Hepatocyte (in vitro differentiated cells): ENCODE measurements around the gene KAT2B. TPM values are rescaled to one million over a fixed set of nuclear protein-coding genes. Genes with fewer than 3 reads are reported as not detected.
A peak's percentile ranks its signal among the peaks of the same experiment; 100 is the strongest.
"Not testable (repeated sequence)": the region's sequence is repeated elsewhere in the genome, so short reads cannot be mapped to it uniquely, and the experiment has no call there.

Source experiments
- DNase-seq: peaks from one replicate; pipeline ENCODE4 v3.0.0-alpha.2; 2016; ENCODE audit warnings: low spot score
- H2AFZ ChIP-seq: fragments of 200-600 bp; sonication (generic); 2 replicates; pipeline ENCODE4 v1.6.0; 2016; ENCODE audit warnings: antibody characterized with exemption, mild to moderate bottlenecking
- H3K27ac ChIP-seq: fragments of 200-600 bp; sonication (generic); 2 replicates; pipeline ENCODE4 v1.5.1; 2016; ENCODE audit warnings: mild to moderate bottlenecking
- H3K27me3 ChIP-seq: fragments of 200-600 bp; sonication (generic); 2 replicates; pipeline ENCODE4 v1.6.1; 2016
- H3K36me3 ChIP-seq: fragments of 200-600 bp; sonication (generic); replicated peaks from 2 replicates; pipeline ENCODE4 v1.5.1; 2016; ENCODE audit warnings: low read depth; ENCODE audit not compliant: insufficient read depth
- H3K4me1 ChIP-seq: fragments of 200-600 bp; sonication (generic); 2 replicates; pipeline ENCODE4 v1.5.1; 2016; ENCODE audit warnings: mild to moderate bottlenecking, moderate library complexity; ENCODE audit not compliant: insufficient read depth
- H3K4me2 ChIP-seq: fragments of 200-600 bp; sonication (generic); 2 replicates; pipeline ENCODE4 v1.6.0; 2016
- H3K4me3 ChIP-seq: fragments of 200-600 bp; sonication (generic); 2 replicates; pipeline ENCODE4 v1.5.1; 2016; ENCODE audit warnings: mild to moderate bottlenecking
- H3K79me2 ChIP-seq: fragments of 200-600 bp; sonication (generic); 2 replicates; pipeline ENCODE4 v1.6.0; 2017; ENCODE audit warnings: mild to moderate bottlenecking
- H3K9me2 ChIP-seq: fragments of 200-600 bp; sonication (generic); replicated peaks from 2 replicates; pipeline ENCODE4 v1.6.0; 2017; ENCODE audit warnings: mild to moderate bottlenecking; ENCODE audit not compliant: insufficient read depth
- H3K9me3 ChIP-seq: fragments of 200-600 bp; sonication (generic); 2 replicates; pipeline ENCODE4 v1.5.1; 2016; ENCODE audit warnings: low read depth, mild to moderate bottlenecking
- H4K20me1 ChIP-seq: fragments of 200-600 bp; sonication (generic); 2 replicates; pipeline ENCODE4 v1.6.0; 2016; ENCODE audit warnings: mild to moderate bottlenecking; ENCODE audit not compliant: insufficient read depth, poor library complexity, severe bottlenecking
- EZH2 ChIP-seq: fragments of 200-600 bp; sonication (generic); IDR thresholded peaks from 2 replicates; pipeline ENCODE4 v1.6.1; 2016; ENCODE audit warnings: antibody characterized with exemption, mild to moderate bottlenecking, borderline replicate concordance
- EZH2phosphoT487 ChIP-seq: fragments of 200-600 bp; sonication (generic); IDR thresholded peaks from one replicate; pipeline ENCODE4 v1.6.1; 2018; ENCODE audit warnings: antibody characterized with exemption, mild to moderate bottlenecking, low read depth, moderate library complexity; ENCODE audit not compliant: unreplicated experiment, severe bottlenecking
- WGBS: methylation state at CpG from one replicate; pipeline ENCODE4 v1.1.6; 2016; ENCODE audit warnings: low lambda C conversion rate; ENCODE audit errors: missing lambda C conversion rate; 5-methylcytosine and 5-hydroxymethylcytosine counted together
- polyA plus RNA-seq: library from polyadenylated mRNA; unstranded; fragments of >200 nt; fragmentation: Nextera tagmentation; extraction: Ambion mirVana; gene quantifications from 2 replicates; pipeline ENCODE4 v1.2.1, GENCODE V29; 2016
- total RNA-seq: library from RNA; depleted of rRNA; stranded (reverse); fragments of >200 nt; gene quantifications from 2 replicates; pipeline ENCODE4 v1.2.3, GENCODE V29; 2014
- TF ChIP-seq, protein P1 (sequence below): fragments of 200-600 bp; sonication (generic); IDR thresholded peaks from 2 replicates; pipeline ENCODE4 v1.5.1; 2016; ENCODE audit warnings: antibody characterized with exemption, mild to moderate bottlenecking; ENCODE audit not compliant: poor library complexity

The KAT2B gene
- total and polyA plus RNA-seq, 2 experiments from 2014 or later, result 11.7 to 13.3 TPM

DNA sequence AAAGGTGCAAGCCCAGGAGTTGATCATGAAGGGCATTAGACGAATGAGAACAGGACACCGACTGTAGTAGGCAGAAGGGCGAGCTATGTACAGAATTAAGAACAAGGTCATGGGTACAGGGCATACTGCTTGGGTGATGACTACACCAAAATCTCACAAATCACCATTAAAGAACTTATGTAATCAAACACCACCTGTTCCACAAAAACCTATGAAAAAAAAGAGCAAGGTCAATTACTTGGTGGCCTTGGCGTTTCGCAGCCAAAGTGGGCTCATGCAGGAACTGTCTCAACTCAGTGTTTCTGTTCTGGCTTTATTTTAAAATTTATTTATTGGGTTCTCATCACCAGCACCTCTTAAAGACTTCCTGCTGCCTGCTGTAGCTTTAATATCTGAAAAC, 2.1 kb downstream of the KAT2B start:
- Histone ChIP-seq H3K9me2 (no peaks in the 10 kb centered on the region), H3K36me3 (no peaks in the 10 kb centered on the region), H3K4me1 (peaks cover 28% of the 10 kb centered on the region), H3K79me2 (peaks cover 52% of the 10 kb centered on the region), H3K9me3 (no peaks in the 10 kb centered on the region), H3K4me2 (peak overlapping the region; percentile 91), H2AFZ (no peak overlapping the region), H4K20me1 (peaks cover 6% of the 10 kb centered on the region), H3K27ac (no peak overlapping the region), H3K4me3 (no peak overlapping the region), H3K27me3 (no peaks in the 10 kb centered on the region)
- no peak for TF ChIP-seq EZH2phosphoT487
- no peak for TF ChIP-seq EZH2
- TF ChIP-seq, protein P1, sequence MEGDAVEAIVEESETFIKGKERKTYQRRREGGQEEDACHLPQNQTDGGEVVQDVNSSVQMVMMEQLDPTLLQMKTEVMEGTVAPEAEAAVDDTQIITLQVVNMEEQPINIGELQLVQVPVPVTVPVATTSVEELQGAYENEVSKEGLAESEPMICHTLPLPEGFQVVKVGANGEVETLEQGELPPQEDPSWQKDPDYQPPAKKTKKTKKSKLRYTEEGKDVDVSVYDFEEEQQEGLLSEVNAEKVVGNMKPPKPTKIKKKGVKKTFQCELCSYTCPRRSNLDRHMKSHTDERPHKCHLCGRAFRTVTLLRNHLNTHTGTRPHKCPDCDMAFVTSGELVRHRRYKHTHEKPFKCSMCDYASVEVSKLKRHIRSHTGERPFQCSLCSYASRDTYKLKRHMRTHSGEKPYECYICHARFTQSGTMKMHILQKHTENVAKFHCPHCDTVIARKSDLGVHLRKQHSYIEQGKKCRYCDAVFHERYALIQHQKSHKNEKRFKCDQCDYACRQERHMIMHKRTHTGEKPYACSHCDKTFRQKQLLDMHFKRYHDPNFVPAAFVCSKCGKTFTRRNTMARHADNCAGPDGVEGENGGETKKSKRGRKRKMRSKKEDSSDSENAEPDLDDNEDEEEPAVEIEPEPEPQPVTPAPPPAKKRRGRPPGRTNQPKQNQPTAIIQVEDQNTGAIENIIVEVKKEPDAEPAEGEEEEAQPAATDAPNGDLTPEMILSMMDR, result no peak
- DNase-seq, result no peak
- WGBS, result 86% methylated on average over 5 of the region's 5 CpGs

DNA sequence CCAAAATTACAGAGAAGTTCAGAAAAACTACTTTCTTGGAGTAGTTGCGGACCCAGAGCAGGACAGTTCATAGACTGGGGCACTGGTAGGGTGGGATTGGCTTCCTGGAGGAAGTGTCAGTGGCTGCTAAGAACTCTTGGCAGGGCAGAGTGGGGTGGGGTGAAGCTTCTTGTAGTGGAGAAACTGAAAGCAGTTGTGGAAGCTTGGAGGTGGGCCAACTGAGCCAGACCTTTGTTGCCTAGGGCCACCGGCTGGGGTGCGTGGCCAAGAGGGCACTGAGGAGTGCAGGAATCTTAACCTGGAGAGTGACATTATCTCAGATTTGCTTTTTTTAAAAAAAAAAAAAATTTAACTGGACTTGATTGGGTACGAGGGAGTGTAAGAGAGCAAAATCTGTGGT, 3.1 kb downstream of the KAT2B start:
- Histone ChIP-seq H3K4me2 (peak overlapping the region; percentile 63), H2AFZ (no peak overlapping the region), H4K20me1 (peaks cover 6% of the 10 kb centered on the region), H3K4me3 (no peak overlapping the region), H3K79me2 (peaks cover 54% of the 10 kb centered on the region), H3K9me2 (no peaks in the 10 kb centered on the region), H3K27ac (peak overlapping the region; percentile 47), H3K4me1 (peaks cover 27% of the 10 kb centered on the region), H3K36me3 (no peaks in the 10 kb centered on the region), H3K9me3 (no peaks in the 10 kb centered on the region), H3K27me3 (no peaks in the 10 kb centered on the region)
- peak; percentile 52 for DNase-seq
- 71% methylated on average over 4 of the region's 4 CpGs for WGBS
- TF ChIP-seq EZH2 (no peak), EZH2phosphoT487 (no peak)
- TF ChIP-seq, protein P1, result no peak

DNA sequence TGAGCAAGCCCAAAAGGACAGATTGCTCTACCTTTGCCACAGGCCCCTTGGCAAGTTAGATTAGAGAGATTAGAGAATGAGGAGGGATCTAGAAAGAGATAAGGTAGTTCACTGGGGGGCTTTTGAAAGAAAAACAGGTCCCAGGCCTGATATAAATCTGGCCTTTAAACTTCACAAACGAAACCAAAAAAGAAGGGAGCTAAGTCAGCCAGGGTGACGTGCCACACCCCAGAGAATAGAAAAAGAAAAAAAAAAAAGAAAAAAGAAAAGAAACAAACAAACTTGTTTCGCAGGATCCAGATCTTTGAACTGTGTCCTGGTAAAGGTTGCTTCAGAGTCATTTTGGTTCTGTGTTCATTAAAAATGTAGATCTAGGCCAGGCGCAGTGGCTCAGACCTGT, 3.6 kb downstream of the KAT2B start:
- Histone ChIP-seq H3K27ac (peak overlapping the region; percentile 47), H3K9me2 (no peaks in the 10 kb centered on the region), H3K27me3 (no peaks in the 10 kb centered on the region), H3K9me3 (no peaks in the 10 kb centered on the region), H3K4me3 (no peak overlapping the region), H2AFZ (peak overlapping the region; percentile 9), H3K4me1 (peaks cover 22% of the 10 kb centered on the region), H3K36me3 (no peaks in the 10 kb centered on the region), H3K4me2 (peak overlapping the region; percentile 63), H3K79me2 (peaks cover 54% of the 10 kb centered on the region), H4K20me1 (peaks cover 6% of the 10 kb centered on the region)
- TF ChIP-seq EZH2phosphoT487 (no peak), EZH2 (no peak)
- TF ChIP-seq, protein P1, result no peak
- no peak for DNase-seq
- 87% methylated on average over 4 of the region's 4 CpGs for WGBS

DNA sequence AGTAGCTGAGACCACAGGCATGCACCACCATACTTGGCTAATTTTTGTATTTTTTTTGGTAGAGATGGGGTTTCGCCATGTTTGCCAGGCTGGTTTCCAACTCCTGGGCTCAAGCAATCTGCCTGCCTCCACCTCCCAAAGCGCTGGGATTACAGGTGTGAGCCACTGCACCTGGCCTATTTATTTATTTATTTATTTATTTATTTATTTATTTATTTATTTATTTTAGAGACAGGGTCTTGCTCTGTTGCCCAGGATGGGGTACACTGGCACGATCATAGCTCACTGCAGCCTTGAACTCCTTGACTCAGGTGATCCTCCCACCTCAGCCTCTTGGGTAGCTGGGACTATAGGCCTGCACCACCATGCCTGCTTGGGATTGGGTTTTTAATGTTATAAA, 4.9 kb downstream of the KAT2B start:
- H3K27ac ChIP-seq, H3K4me3 ChIP-seq, H4K20me1 ChIP-seq, H3K9me2 ChIP-seq, H3K9me3 ChIP-seq, H3K4me2 ChIP-seq, DNase-seq, H2AFZ ChIP-seq, H3K27me3 ChIP-seq, H3K36me3 ChIP-seq: not testable (repeated sequence)
- Histone ChIP-seq H3K79me2 (peaks cover 66% of the 10 kb centered on the region), H3K4me1 (peaks cover 17% of the 10 kb centered on the region)
- 98% methylated on average over 3 of the region's 3 CpGs for WGBS
